ENCODE measurements around the gene PKD1.
"Not testable (repeated sequence)": the region's sequence is repeated elsewhere in the genome, so short reads cannot be mapped to it uniquely, and the experiment has no call there.

The PKD1 gene

GRCh38 chr16:2105291-2105690 is 30.4 kb downstream of the PKD1 start:
- not testable (repeated sequence) for H3K4me3 ChIP-seq (ENCODE audit: low read depth, low read length); H3K4me1 ChIP-seq; H3K9me3 ChIP-seq; H3K27me3 ChIP-seq; DNase-seq
- peaks cover 12% of the 10 kb centered on the region; the same call in 1 of the 2 replicates for H3K36me3 ChIP-seq

- not testable (repeated sequence) for H3K9me3 ChIP-seq; H3K4me1 ChIP-seq; DNase-seq; H3K4me3 ChIP-seq (ENCODE audit: low read depth, low read length); H3K27me3 ChIP-seq
- H3K36me3 ChIP-seq: peaks cover 12% of the 10 kb centered on the region; the same call in 1 of the 2 replicates
Observed at GRCh38 chr16:2104464-2104863, 31.2 kb downstream of the PKD1 start.

GRCh38 chr16:2102471-2102870 is 33.2 kb downstream of the PKD1 start:
- no peak for DNase-seq
- H3K27me3 ChIP-seq: no peaks in the 10 kb centered on the region
- peaks cover 5% of the 10 kb centered on the region; the same call in 1 of the 2 replicates for H3K36me3 ChIP-seq
- TF ChIP-seq CTCF (IDR thresholded peaks at IDR 0.05; ENCODE audit: low read depth, low read length): no peak
- H3K9me3 ChIP-seq: no peaks in the 10 kb centered on the region
- H3K4me1 ChIP-seq: no peaks in the 10 kb centered on the region
- H3K4me3 ChIP-seq (ENCODE audit: low read depth, low read length): no peak overlapping the region

- not testable (repeated sequence) for H3K9me3 ChIP-seq; DNase-seq; H3K4me1 ChIP-seq; H3K4me3 ChIP-seq (ENCODE audit: low read depth, low read length); H3K36me3 ChIP-seq; H3K27me3 ChIP-seq
Observed at GRCh38 chr16:2101581-2101980, 34.1 kb downstream of the PKD1 start.

GRCh38 chr16:2097689-2098088 is 38.0 kb downstream of the PKD1 start:
- DNase-seq; H3K4me1 ChIP-seq; H3K9me3 ChIP-seq; H3K27me3 ChIP-seq; H3K4me3 ChIP-seq (ENCODE audit: low read depth, low read length): not testable (repeated sequence)
- H3K36me3 ChIP-seq: peaks cover 16% of the 10 kb centered on the region

GRCh38 chr16:2096853-2097595 is 38.7 kb downstream of the PKD1 start:
- TF ChIP-seq CTCF (IDR thresholded peaks at IDR 0.05; ENCODE audit: low read depth, low read length): no peak
- Histone ChIP-seq H3K4me3 (ENCODE audit: low read depth, low read length) (no peak overlapping the region), H3K9me3 (no peaks in the 10 kb centered on the region; the same call in 1 of the 2 replicates), H3K27me3 (no peaks in the 10 kb centered on the region), H3K4me1 (no peaks in the 10 kb centered on the region), H3K36me3 (peaks cover 20% of the 10 kb centered on the region)
- no peak for DNase-seq

- Histone ChIP-seq H3K27me3 (no peaks in the 10 kb centered on the region), H3K4me3 (ENCODE audit: low read depth, low read length) (no peak overlapping the region), H3K4me1 (no peaks in the 10 kb centered on the region), H3K36me3 (peaks cover 26% of the 10 kb centered on the region), H3K9me3 (no peaks in the 10 kb centered on the region; the same call in 1 of the 2 replicates)
- DNase-seq: no peak
- no peak for TF ChIP-seq CTCF (IDR thresholded peaks at IDR 0.05; ENCODE audit: low read depth, low read length)
Observed at GRCh38 chr16:2095918-2096582, 39.6 kb downstream of the PKD1 start.

GRCh38 chr16:2095315-2095853 is 40.3 kb downstream of the PKD1 start:
- H3K4me3 ChIP-seq (ENCODE audit: low read depth, low read length): no peak overlapping the region
- no peaks in the 10 kb centered on the region; the same call in 1 of the 2 replicates for H3K9me3 ChIP-seq
- no peak for DNase-seq
- TF ChIP-seq CTCF (IDR thresholded peaks at IDR 0.05; ENCODE audit: low read depth, low read length): no peak
- H3K27me3 ChIP-seq: no peaks in the 10 kb centered on the region
- peaks cover 28% of the 10 kb centered on the region for H3K36me3 ChIP-seq
- no peaks in the 10 kb centered on the region for H3K4me1 ChIP-seq
